GM18505 (cell line): Measurements from ENCODE around the gene NLK.
"Not testable (repeated sequence)": the region's sequence is repeated elsewhere in the genome, so short reads cannot be mapped to it uniquely, and the experiment has no call there.

Experiments used
- ATAC-seq: cut with Tn5 transposase; IDR thresholded peaks from one replicate; pipeline ENCODE4 v1.9.1; 2021; ENCODE audit not compliant: unreplicated experiment
- POLR2A ChIP-seq: IDR thresholded peaks from 4 replicates; pipeline ENCODE4 v1.6.1; 2011; ENCODE audit warnings: borderline replicate concordance; ENCODE audit not compliant: insufficient read depth, insufficient read length; ENCODE audit errors: extremely low read depth

The NLK gene

DNA sequence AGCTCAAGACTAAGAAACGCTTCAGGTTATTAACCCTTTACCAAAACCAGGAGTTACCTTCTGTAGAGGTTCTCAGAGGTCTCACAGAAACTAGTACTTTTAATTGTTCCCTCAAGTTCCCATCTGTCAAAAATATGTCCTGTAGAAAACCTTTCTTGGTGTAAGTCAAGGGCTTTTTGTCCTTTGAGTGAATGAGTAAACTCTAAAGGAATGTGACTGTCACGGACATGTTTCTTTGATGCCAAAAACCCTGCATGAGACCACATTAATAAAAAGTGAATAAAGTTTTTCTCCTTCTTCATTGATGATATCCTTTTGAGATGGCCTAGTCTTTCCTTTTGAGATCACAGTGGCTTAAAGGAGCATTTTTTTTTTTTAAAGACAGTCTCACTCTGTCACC, 102.9 kb downstream of the NLK start:
- no peak for ATAC-seq
- TF ChIP-seq POLR2A: no peak

- TF ChIP-seq POLR2A: no peak
- ATAC-seq: no peak
Measured at GRCh38 chr17:28147017-28147416, 104.5 kb downstream of the NLK start.

- no peak for TF ChIP-seq POLR2A
- ATAC-seq: no peak
Measured at GRCh38 chr17:28151001-28151400, 108.5 kb downstream of the NLK start.

- no peak for TF ChIP-seq POLR2A
- ATAC-seq: no peak
Measured at GRCh38 chr17:28154214-28154613, 111.7 kb downstream of the NLK start.

DNA sequence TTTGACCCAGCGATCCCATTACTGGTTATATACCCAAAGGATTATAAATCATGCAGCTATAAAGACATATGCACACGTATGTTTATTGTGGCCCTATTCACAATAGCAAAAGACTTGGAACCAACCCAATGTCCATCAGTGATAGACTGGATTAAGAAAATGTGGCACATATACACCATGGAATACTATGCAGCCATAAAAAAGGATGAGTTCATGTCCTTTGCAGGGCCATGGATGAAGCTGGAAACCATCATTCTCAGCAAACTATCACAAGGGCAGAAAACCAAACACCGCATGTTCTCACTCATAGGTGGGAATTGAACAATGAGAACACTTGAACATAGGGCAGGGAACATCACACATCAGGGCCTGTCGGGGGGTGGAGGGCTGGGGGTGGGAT, 112.9 kb downstream of the NLK start:
- ATAC-seq: not testable (repeated sequence)

DNA sequence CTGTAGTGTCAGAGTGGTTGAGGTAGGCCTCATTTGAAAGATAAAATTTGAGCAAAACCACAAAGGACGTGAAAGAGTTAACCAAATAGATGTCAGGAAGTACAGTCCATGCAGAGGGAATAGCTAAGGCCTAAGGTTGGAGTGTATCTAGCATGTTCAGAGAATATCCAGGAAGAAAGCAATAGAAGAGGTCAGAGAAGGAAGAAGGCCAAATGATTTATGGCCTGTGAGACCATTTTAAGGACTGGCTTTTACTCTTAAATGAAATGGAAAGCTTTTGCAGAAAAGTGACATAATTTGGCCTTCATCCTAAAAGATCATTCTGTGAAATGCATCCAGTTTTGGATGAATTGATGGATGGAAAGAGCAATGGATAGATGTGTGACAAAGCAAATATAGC, 116.5 kb downstream of the NLK start:
- ATAC-seq: no peak
- no peak for TF ChIP-seq POLR2A

- no peak for ATAC-seq
- no peak for TF ChIP-seq POLR2A
Measured at GRCh38 chr17:28159924-28160323, 117.4 kb downstream of the NLK start.

DNA sequence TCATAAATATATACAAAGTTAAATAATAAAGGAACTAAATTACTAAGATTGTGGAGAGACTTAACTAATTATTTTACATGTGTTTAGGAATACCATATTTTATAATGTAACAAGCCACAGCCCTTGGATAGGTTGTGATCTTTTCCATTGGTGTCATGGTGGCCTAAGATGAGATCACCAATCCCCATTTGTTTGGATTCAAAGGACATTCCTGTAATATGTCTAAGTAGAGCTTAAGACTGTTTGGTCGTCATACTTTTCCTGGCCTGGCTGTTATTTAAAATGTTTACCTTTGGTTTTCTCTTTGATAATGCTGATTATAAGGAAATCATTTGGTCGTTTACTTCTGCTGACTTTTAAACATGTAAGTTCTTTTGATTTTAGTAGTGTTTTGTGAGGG, 118.1 kb downstream of the NLK start:
- TF ChIP-seq POLR2A: no peak
- no peak for ATAC-seq

GRCh38 chr17:28161311-28161710, 118.8 kb downstream of the NLK start:
- no peak for ATAC-seq
- TF ChIP-seq POLR2A: no peak

- ATAC-seq: no peak
- no peak for TF ChIP-seq POLR2A
Measured at GRCh38 chr17:28166478-28166877, 124.0 kb downstream of the NLK start.

GRCh38 chr17:28169621-28170349, 127.3 kb downstream of the NLK start:
- no peak for TF ChIP-seq POLR2A

DNA sequence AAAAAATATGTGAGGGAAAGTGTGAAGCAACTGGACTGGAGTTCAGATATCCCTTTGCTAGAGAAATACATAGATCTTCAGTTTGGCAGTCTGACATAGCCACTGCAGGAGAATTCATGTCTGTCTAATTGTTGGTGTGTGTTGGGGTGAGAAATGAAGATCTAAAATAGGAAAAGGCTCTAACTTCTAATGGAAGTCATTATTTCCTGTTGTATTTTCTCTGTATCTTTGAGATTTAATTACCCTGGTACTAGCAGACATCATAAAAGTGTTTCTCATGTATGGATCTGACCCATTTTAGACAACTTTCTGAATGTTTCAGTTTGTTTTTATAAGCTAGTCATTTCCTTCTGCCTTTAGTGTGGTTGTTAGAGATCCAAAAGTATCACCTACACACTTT, 128.3 kb downstream of the NLK start:
- no peak for TF ChIP-seq POLR2A
- no peak for ATAC-seq

More at GRCh38 chr17:28169621-28170349, 127.3 kb downstream of the NLK start:
- no peak for ATAC-seq

DNA sequence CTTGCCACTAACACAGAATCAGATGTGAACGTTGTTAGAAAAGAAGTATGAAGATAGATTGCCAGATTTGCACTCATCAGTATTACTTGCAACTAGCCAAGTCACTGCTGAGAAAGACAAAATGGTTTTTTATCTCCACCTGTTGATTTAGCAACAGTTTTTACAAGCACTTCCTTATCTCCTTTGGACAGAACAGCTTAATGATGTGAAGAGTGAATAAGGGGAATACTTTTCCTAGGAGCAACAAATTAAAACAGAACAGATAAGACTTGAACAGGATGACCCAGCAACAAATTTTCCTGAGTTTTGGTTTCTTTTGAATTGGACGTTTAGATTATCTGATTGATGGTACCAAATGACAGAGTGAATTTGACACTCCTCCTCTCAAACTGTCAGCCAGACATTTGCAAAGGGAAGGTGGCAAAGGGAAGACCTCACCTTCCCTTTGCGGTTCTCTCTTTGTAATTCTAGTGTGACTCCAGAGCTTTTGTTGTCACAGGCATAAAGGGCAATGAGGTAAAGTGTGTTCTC, 130.6 kb downstream of the NLK start:
- no peak for TF ChIP-seq POLR2A
- no peak for ATAC-seq

DNA sequence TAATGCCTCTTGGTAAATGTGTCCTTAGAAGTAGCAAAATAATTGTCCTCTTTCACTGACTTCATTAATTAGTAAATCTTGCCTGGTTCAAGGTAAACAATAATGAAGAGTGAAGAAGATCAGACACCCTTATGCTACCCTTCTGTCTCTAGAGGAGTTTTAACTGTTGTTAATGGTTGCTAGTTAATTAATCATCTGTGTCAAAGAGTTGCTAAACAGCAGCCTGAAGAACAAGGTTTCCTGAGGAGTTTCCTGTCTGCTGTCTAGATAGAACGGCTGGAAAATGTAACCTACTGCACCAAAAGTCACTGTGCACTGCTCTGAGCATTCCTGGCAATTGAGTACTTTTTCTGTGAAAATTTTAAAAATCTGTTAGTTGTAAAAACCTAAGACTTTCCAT, 131.3 kb downstream of the NLK start:
- TF ChIP-seq POLR2A: no peak
- ATAC-seq: no peak

- no peak for TF ChIP-seq POLR2A
- ATAC-seq: no peak
Measured at GRCh38 chr17:28174352-28175046, 132.0 kb downstream of the NLK start.

DNA sequence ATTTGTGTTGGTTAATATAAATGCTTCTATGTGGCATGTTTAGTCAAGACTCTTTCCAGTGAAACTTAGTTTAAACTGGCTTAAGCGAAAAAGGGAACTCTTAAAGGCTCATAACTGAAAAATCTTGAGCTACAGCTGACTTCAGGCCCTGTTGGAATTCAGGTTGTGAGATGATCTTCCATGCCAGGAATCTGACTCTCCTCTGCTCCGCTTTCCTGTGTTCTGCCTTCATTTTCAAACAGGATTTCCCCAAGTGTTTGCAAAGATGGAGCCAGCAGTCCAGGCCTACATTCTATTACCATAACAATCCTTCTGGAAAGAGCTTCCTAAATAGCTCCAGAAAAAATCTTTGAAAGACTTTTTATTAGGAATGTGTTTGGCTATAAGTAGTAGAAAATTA, 134.9 kb downstream of the NLK start:
- ATAC-seq: no peak
- TF ChIP-seq POLR2A: no peak
